ACC112 (cell line): ENCODE measurements around the gene C1QB.

ENCODE experiments used
- H2AFZ ChIP-seq: fragments of 200-600 bp; sonication (generic); one replicate; pipeline ENCODE4 v1.6.0; 2017; ENCODE audit warnings: antibody characterized with exemption, low read length; ENCODE audit not compliant: unreplicated experiment
- H3K27ac ChIP-seq: fragments of 200-600 bp; sonication (generic); 2 replicates; pipeline ENCODE4 v1.5.1; 2014; ENCODE audit warnings: low read depth, mild to moderate bottlenecking, antibody characterized with exemption, low read length, moderate library complexity
- H3K27me3 ChIP-seq: fragments of 200-600 bp; sonication (generic); 2 replicates; pipeline ENCODE4 v1.6.1; 2014; ENCODE audit warnings: mild to moderate bottlenecking, antibody characterized with exemption, low read length, moderate library complexity, mixed read lengths; ENCODE audit not compliant: insufficient read depth
- H3K36me3 ChIP-seq: fragments of 200-600 bp; sonication (generic); 2 replicates; pipeline ENCODE4 v1.6.1; 2016; ENCODE audit warnings: mild to moderate bottlenecking, antibody characterized with exemption, low read length, moderate library complexity, mixed read lengths; ENCODE audit not compliant: insufficient read depth
- H3K4me1 ChIP-seq: fragments of 200-600 bp; sonication (generic); one replicate; pipeline ENCODE4 v1.6.1; 2016; ENCODE audit warnings: low read length, mixed read lengths; ENCODE audit not compliant: insufficient read depth, unreplicated experiment, control insufficient read depth
- H3K4me3 ChIP-seq: fragments of 200-600 bp; sonication (generic); 2 replicates; pipeline ENCODE4 v1.5.1; 2014; ENCODE audit warnings: mild to moderate bottlenecking, low read depth, low read length
- H3K79me2 ChIP-seq: fragments of 200-600 bp; sonication (generic); one replicate; pipeline ENCODE4 v1.6.0; 2016; ENCODE audit warnings: low read length; ENCODE audit not compliant: control insufficient read depth, unreplicated experiment, insufficient read depth

Gene C1QB

GRCh38 chr1:22680726-22681125 lies 27.7 kb downstream of the C1QB start:
- no peaks in the 10 kb centered on the region for H3K27me3 ChIP-seq
- H3K4me3 ChIP-seq: no peak overlapping the region
- no peak overlapping the region for H3K27ac ChIP-seq

GRCh38 chr1:22681556-22682276 lies 28.7 kb downstream of the C1QB start:
- Histone ChIP-seq H3K27me3 (no peaks in the 10 kb centered on the region), H3K4me3 (no peak overlapping the region), H3K36me3 (no peaks in the 10 kb centered on the region), H2AFZ (no peak overlapping the region), H3K4me1 (no peaks in the 10 kb centered on the region), H3K27ac (no peak overlapping the region), H3K79me2 (no peaks in the 10 kb centered on the region)

More at GRCh38 chr1:22680726-22681125, 27.7 kb downstream of the C1QB start:
- Histone ChIP-seq H3K4me1 (no peaks in the 10 kb centered on the region), H2AFZ (no peak overlapping the region), H3K36me3 (no peaks in the 10 kb centered on the region), H3K79me2 (no peaks in the 10 kb centered on the region)

GRCh38 chr1:22683547-22683946 lies 30.5 kb downstream of the C1QB start:
- no peaks in the 10 kb centered on the region for H3K27me3 ChIP-seq

GRCh38 chr1:22685591-22686059 lies 32.6 kb downstream of the C1QB start:
- H3K27ac ChIP-seq: no peak overlapping the region
- H3K27me3 ChIP-seq: no peaks in the 10 kb centered on the region
- no peak overlapping the region for H3K4me3 ChIP-seq
- H2AFZ ChIP-seq: no peak overlapping the region
- H3K36me3 ChIP-seq: no peaks in the 10 kb centered on the region
- H3K4me1 ChIP-seq: peaks cover 7% of the 10 kb centered on the region
- no peaks in the 10 kb centered on the region for H3K79me2 ChIP-seq

More at GRCh38 chr1:22683547-22683946, 30.5 kb downstream of the C1QB start:
- H3K27ac ChIP-seq: no peak overlapping the region
- H3K4me3 ChIP-seq: no peak overlapping the region
- no peak overlapping the region for H2AFZ ChIP-seq
- no peaks in the 10 kb centered on the region for H3K36me3 ChIP-seq
- no peaks in the 10 kb centered on the region for H3K79me2 ChIP-seq
- H3K4me1 ChIP-seq: no peaks in the 10 kb centered on the region

- H3K4me1 ChIP-seq: peaks cover 7% of the 10 kb centered on the region
- no peaks in the 10 kb centered on the region for H3K27me3 ChIP-seq
- H2AFZ ChIP-seq: no peak overlapping the region
- no peak overlapping the region for H3K27ac ChIP-seq
- H3K36me3 ChIP-seq: no peaks in the 10 kb centered on the region
- no peak overlapping the region for H3K4me3 ChIP-seq
- no peaks in the 10 kb centered on the region for H3K79me2 ChIP-seq
Measured at GRCh38 chr1:22687191-22687590, 34.2 kb downstream of the C1QB start.

- no peaks in the 10 kb centered on the region for H3K27me3 ChIP-seq
- H3K27ac ChIP-seq: no peak overlapping the region
- no peaks in the 10 kb centered on the region for H3K79me2 ChIP-seq
- peaks cover 7% of the 10 kb centered on the region for H3K4me1 ChIP-seq
- H3K36me3 ChIP-seq: no peaks in the 10 kb centered on the region
- H3K4me3 ChIP-seq: no peak overlapping the region
- H2AFZ ChIP-seq: no peak overlapping the region
Measured at GRCh38 chr1:22688466-22688865, 35.4 kb downstream of the C1QB start.

- Histone ChIP-seq H3K27ac (no peak overlapping the region), H3K4me3 (no peak overlapping the region), H3K27me3 (no peaks in the 10 kb centered on the region), H3K36me3 (no peaks in the 10 kb centered on the region), H3K4me1 (peaks cover 7% of the 10 kb centered on the region), H2AFZ (no peak overlapping the region), H3K79me2 (no peaks in the 10 kb centered on the region)
Measured at GRCh38 chr1:22689505-22689904, 36.5 kb downstream of the C1QB start.

GRCh38 chr1:22691031-22691753 lies 38.2 kb downstream of the C1QB start:
- Histone ChIP-seq H3K4me1 (peaks cover 7% of the 10 kb centered on the region), H3K27ac (no peak overlapping the region), H2AFZ (no peak overlapping the region), H3K79me2 (no peaks in the 10 kb centered on the region), H3K27me3 (no peaks in the 10 kb centered on the region), H3K4me3 (no peak overlapping the region), H3K36me3 (no peaks in the 10 kb centered on the region)

GRCh38 chr1:22694172-22694571 lies 41.1 kb downstream of the C1QB start:
- no peak overlapping the region for H2AFZ ChIP-seq
- H3K27ac ChIP-seq: no peak overlapping the region
- H3K27me3 ChIP-seq: no peaks in the 10 kb centered on the region
- peaks cover 6% of the 10 kb centered on the region for H3K4me1 ChIP-seq
- H3K36me3 ChIP-seq: no peaks in the 10 kb centered on the region
- no peak overlapping the region for H3K4me3 ChIP-seq
- H3K79me2 ChIP-seq: no peaks in the 10 kb centered on the region

- H3K4me1 ChIP-seq: no peaks in the 10 kb centered on the region
- no peaks in the 10 kb centered on the region for H3K36me3 ChIP-seq
- no peak overlapping the region for H3K27ac ChIP-seq
- no peaks in the 10 kb centered on the region for H3K27me3 ChIP-seq
- no peak overlapping the region for H2AFZ ChIP-seq
- H3K79me2 ChIP-seq: no peaks in the 10 kb centered on the region
- H3K4me3 ChIP-seq: no peak overlapping the region
Measured at GRCh38 chr1:22696610-22697009, 43.6 kb downstream of the C1QB start.

GRCh38 chr1:22697980-22698379 lies 44.9 kb downstream of the C1QB start:
- peaks cover 5% of the 10 kb centered on the region for H3K4me1 ChIP-seq
- H2AFZ ChIP-seq: no peak overlapping the region
- no peaks in the 10 kb centered on the region for H3K36me3 ChIP-seq
- H3K27me3 ChIP-seq: no peaks in the 10 kb centered on the region
- H3K79me2 ChIP-seq: no peaks in the 10 kb centered on the region
- H3K27ac ChIP-seq: no peak overlapping the region
- no peak overlapping the region for H3K4me3 ChIP-seq
